MM.1S (cell line): Measurements from ENCODE around the gene TMEM45A.

Experiments used
- DNase-seq: peaks from one replicate; pipeline ENCODE4 v3.0.0-alpha.2; 2015
- H2AFZ ChIP-seq: fragments of 300-600 bp; sonication (generic); 2 replicates; pipeline ENCODE4 v1.6.0; 2016; ENCODE audit warnings: antibody characterized with exemption, low read length
- H3F3A ChIP-seq: fragments of 300-600 bp; sonication (generic); 2 replicates; pipeline ENCODE4 v1.6.1; 2016; ENCODE audit warnings: mild to moderate bottlenecking, antibody characterized with exemption, low read length, moderate library complexity, mixed read lengths; ENCODE audit not compliant: insufficient read depth
- H3K27ac ChIP-seq: fragments of 300-600 bp; sonication (generic); 2 replicates; pipeline ENCODE4 v1.5.1; 2016; ENCODE audit warnings: mild to moderate bottlenecking, low read length
- H3K27me3 ChIP-seq: fragments of 300-600 bp; sonication (generic); replicated peaks from 2 replicates; pipeline ENCODE4 v1.6.0; 2016; ENCODE audit warnings: low read length; ENCODE audit not compliant: insufficient read depth
- H3K36me3 ChIP-seq: fragments of 300-600 bp; sonication (generic); replicated peaks from 2 replicates; pipeline ENCODE4 v1.6.1; 2016; ENCODE audit warnings: mild to moderate bottlenecking, low read length, mixed read lengths; ENCODE audit not compliant: insufficient read depth
- H3K4me1 ChIP-seq: fragments of 300-600 bp; sonication (generic); 2 replicates; pipeline ENCODE4 v1.6.1; 2016; ENCODE audit warnings: low read length, mixed read lengths
- H3K4me2 ChIP-seq: fragments of 300-600 bp; sonication (generic); 2 replicates; pipeline ENCODE4 v1.6.0; 2016; ENCODE audit warnings: low read depth, low read length
- H3K4me3 ChIP-seq: fragments of 300-600 bp; sonication (generic); 2 replicates; pipeline ENCODE4 v1.5.1; 2016; ENCODE audit warnings: low read length, mixed read lengths
- H3K79me2 ChIP-seq: fragments of 300-600 bp; sonication (generic); 2 replicates; pipeline ENCODE4 v1.6.1; 2016; ENCODE audit warnings: mixed run types, low read length, mixed read lengths
- H3K9ac ChIP-seq: fragments of 300-600 bp; sonication (generic); 2 replicates; pipeline ENCODE4 v1.6.1; 2016; ENCODE audit warnings: low read length, mixed read lengths
- H3K9me2 ChIP-seq: fragments of 300-600 bp; sonication (generic); replicated peaks from 2 replicates; pipeline ENCODE4 v1.6.1; 2016; ENCODE audit warnings: mild to moderate bottlenecking, low read length, mixed read lengths; ENCODE audit not compliant: insufficient read depth
- H3K9me3 ChIP-seq: fragments of 300-600 bp; sonication (generic); replicated peaks from 2 replicates; pipeline ENCODE4 v1.6.1; 2016; ENCODE audit warnings: mild to moderate bottlenecking, low read length, mixed read lengths; ENCODE audit not compliant: insufficient read depth
- H4K20me1 ChIP-seq: fragments of 300-600 bp; sonication (generic); 2 replicates; pipeline ENCODE4 v1.6.1; 2016; ENCODE audit warnings: mild to moderate bottlenecking, low read length, moderate library complexity, mixed read lengths; ENCODE audit not compliant: insufficient read depth
- CTCF ChIP-seq: fragments of 300-600 bp; sonication (generic); IDR thresholded peaks from 2 replicates; pipeline ENCODE4 v1.5.1; 2016; ENCODE audit warnings: antibody characterized with exemption, low read length, mixed read lengths
- EZH2 ChIP-seq: fragments of 300-600 bp; sonication (generic); optimal IDR thresholded peaks from 2 replicates; pipeline ENCODE3; 2017; ENCODE audit warnings: low read depth, mild to moderate bottlenecking, antibody characterized with exemption, low read length, mixed read lengths
- EZH2phosphoT487 ChIP-seq: fragments of 300-600 bp; sonication (generic); IDR thresholded peaks from 2 replicates; pipeline ENCODE4 v1.6.1; 2018; ENCODE audit warnings: antibody characterized with exemption, low read length

Gene TMEM45A

GRCh38 chr3:100456745-100457144 is 35.7 kb upstream of the TMEM45A start:
- TF ChIP-seq EZH2 (no peak), CTCF (no peak), EZH2phosphoT487 (no peak)
- H2AFZ ChIP-seq = no peak overlapping the region
- no peak for DNase-seq

GRCh38 chr3:100457811-100458210 is 34.6 kb upstream of the TMEM45A start:
- no peaks in the 10 kb centered on the region for H3K9me2 ChIP-seq
- H2AFZ ChIP-seq = no peak overlapping the region
- no peaks in the 10 kb centered on the region for H3K27me3 ChIP-seq
- TF ChIP-seq EZH2phosphoT487 = no peak
- TF ChIP-seq CTCF = no peak
- TF ChIP-seq EZH2 = no peak
- no peaks in the 10 kb centered on the region for H3K9me3 ChIP-seq
- no peak for DNase-seq
- H3K36me3 ChIP-seq = no peaks in the 10 kb centered on the region
- H4K20me1 ChIP-seq = no peaks in the 10 kb centered on the region
- no peaks in the 10 kb centered on the region for H3F3A ChIP-seq
- H3K27ac ChIP-seq = no peak overlapping the region
- H3K79me2 ChIP-seq = no peaks in the 10 kb centered on the region
- peaks cover 19% of the 10 kb centered on the region for H3K4me1 ChIP-seq
- H3K4me2 ChIP-seq = no peak overlapping the region
- no peak overlapping the region for H3K9ac ChIP-seq
- no peak overlapping the region for H3K4me3 ChIP-seq

More at GRCh38 chr3:100456745-100457144, 35.7 kb upstream of the TMEM45A start:
- Histone ChIP-seq H3F3A (no peaks in the 10 kb centered on the region), H4K20me1 (no peaks in the 10 kb centered on the region), H3K4me2 (no peak overlapping the region), H3K27me3 (no peaks in the 10 kb centered on the region), H3K27ac (no peak overlapping the region), H3K79me2 (no peaks in the 10 kb centered on the region), H3K36me3 (no peaks in the 10 kb centered on the region), H3K9me3 (no peaks in the 10 kb centered on the region), H3K9ac (no peak overlapping the region), H3K4me1 (peaks cover 19% of the 10 kb centered on the region), H3K9me2 (no peaks in the 10 kb centered on the region), H3K4me3 (no peak overlapping the region)

GRCh38 chr3:100458814-100459213 is 33.6 kb upstream of the TMEM45A start:
- Histone ChIP-seq H3K27me3 (no peaks in the 10 kb centered on the region), H3K9me3 (no peaks in the 10 kb centered on the region), H3K4me3 (no peak overlapping the region), H3F3A (no peaks in the 10 kb centered on the region), H3K4me1 (peaks cover 19% of the 10 kb centered on the region), H3K27ac (no peak overlapping the region), H2AFZ (no peak overlapping the region), H3K9ac (no peak overlapping the region), H3K4me2 (no peak overlapping the region), H3K9me2 (no peaks in the 10 kb centered on the region), H3K79me2 (no peaks in the 10 kb centered on the region), H4K20me1 (no peaks in the 10 kb centered on the region), H3K36me3 (no peaks in the 10 kb centered on the region)
- DNase-seq = no peak
- TF ChIP-seq CTCF (no peak), EZH2phosphoT487 (no peak), EZH2 (no peak)
